WTC11 (cell line): ENCODE results near the gene CLASP1.

Experiments
- AFF4 ChIP-seq: sonication (generic); formaldehyde crosslinking; IDR thresholded peaks from 2 replicates; pipeline ENCODE4 v1.8.1; 2023; ENCODE audit warnings: mild to moderate bottlenecking, missing genetic modification reagents, borderline replicate concordance
- CREB1 ChIP-seq: sonication (generic); formaldehyde crosslinking; IDR thresholded peaks from 2 replicates; pipeline ENCODE4 v1.8.0; 2023; ENCODE audit warnings: mild to moderate bottlenecking, missing genetic modification reagents
- CTCF ChIP-seq: fragments of 200-600 bp; IDR thresholded peaks from 2 replicates; pipeline ENCODE4 v1.8.0; 2022; ENCODE audit warnings: antibody characterized with exemption
- ELF4 ChIP-seq: sonication (generic); formaldehyde crosslinking; IDR thresholded peaks from 2 replicates; pipeline ENCODE4 v1.8.1; 2022; ENCODE audit warnings: low read depth, mild to moderate bottlenecking, moderate library complexity, missing genetic modification reagents
- GABPB1 ChIP-seq: sonication (generic); formaldehyde crosslinking; IDR thresholded peaks from 2 replicates; pipeline ENCODE4 v1.8.1; 2023; ENCODE audit warnings: mild to moderate bottlenecking, missing genetic modification reagents
- JUN ChIP-seq: sonication (generic); formaldehyde crosslinking; IDR thresholded peaks from 2 replicates; pipeline ENCODE4 v1.8.0; 2023; ENCODE audit warnings: mild to moderate bottlenecking, missing genetic modification reagents
- NR3C1 ChIP-seq: sonication (generic); formaldehyde crosslinking; conservative IDR thresholded peaks from 2 replicates; pipeline ENCODE4 v1.8.1; 2023; ENCODE audit warnings: low read depth, mild to moderate bottlenecking, missing genetic modification reagents
- TP53 ChIP-seq: sonication (generic); formaldehyde crosslinking; IDR thresholded peaks from 2 replicates; pipeline ENCODE4 v1.8.1; 2023; ENCODE audit warnings: mild to moderate bottlenecking, missing genetic modification reagents
- ZNF396 ChIP-seq: fragments of 250-450 bp; sonication (Bioruptor Pico); IDR thresholded peaks from 2 replicates; pipeline ENCODE4 v1.8.0; 2021; ENCODE audit warnings: mild to moderate bottlenecking, moderate library complexity, borderline replicate concordance

- TF ChIP-seq CTCF (no peak), NR3C1 (CRISPR knock-in tag) (no peak), JUN (CRISPR knock-in tag) (no peak), GABPB1 (0 out of 2 replicates have a peak, but pooled peaks have one; percentile 16), AFF4 (CRISPR knock-in tag) (no peak), ELF4 (CRISPR knock-in tag) (no peak), TP53 (no peak), CREB1 (CRISPR knock-in tag) (no peak), ZNF396 (CRISPR knock-in tag) (no peak)
These were observed 81.3 kb downstream of the CLASP1 start for GRCh38 chr2:121567957-121568409.
